BE2C (cell line): ENCODE data around the gene ZNF750.

ENCODE experiments used
- DNase-seq: peaks from one replicate; pipeline ENCODE4 v3.0.0-alpha.2; 2020
- H3K27me3 ChIP-seq: fragments of 250-450 bp; sonication (Bioruptor Pico); 2 replicates; pipeline ENCODE4 v1.5.1; 2020; ENCODE audit warnings: mild to moderate bottlenecking
- H3K36me3 ChIP-seq: fragments of 250-450 bp; sonication (Bioruptor Pico); 2 replicates; pipeline ENCODE4 v1.5.1; 2020; ENCODE audit warnings: mild to moderate bottlenecking
- H3K4me1 ChIP-seq: fragments of 250-450 bp; sonication (Bioruptor Pico); 2 replicates; pipeline ENCODE4 v1.5.1; 2020
- H3K4me3 ChIP-seq: 2 replicates; pipeline ENCODE4 v1.5.1; 2011; ENCODE audit warnings: low read depth, low read length
- H3K9me3 ChIP-seq: fragments of 250-450 bp; sonication (Bioruptor Pico); 2 replicates; pipeline ENCODE4 v1.5.1; 2020
- CTCF ChIP-seq: IDR thresholded peaks from 2 replicates; pipeline ENCODE4 v1.5.1; 2012; ENCODE audit warnings: mild to moderate bottlenecking, low read depth, low read length

The ZNF750 gene

DNA sequence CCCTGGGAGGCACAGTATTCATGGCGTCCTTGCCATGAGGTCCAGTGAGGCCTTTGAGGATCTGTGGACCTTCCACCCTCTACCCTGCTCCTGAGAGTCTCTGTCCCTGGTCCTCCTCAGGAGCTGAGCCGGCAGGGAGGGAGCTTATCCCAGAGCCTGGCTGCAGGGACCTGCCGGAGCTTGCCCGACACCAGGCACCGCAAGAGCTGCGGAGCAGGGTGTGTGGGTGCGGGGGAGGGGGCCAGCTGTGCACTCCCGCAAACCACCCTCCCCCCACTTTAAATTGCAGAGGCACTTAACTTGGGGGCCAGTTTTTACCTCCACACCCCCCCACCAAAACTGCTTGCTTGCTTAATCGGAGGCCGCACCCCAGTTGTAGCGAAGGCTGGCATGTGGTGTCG is 609 bp upstream of the ZNF750 start:
- DNase-seq, result no peak

DNA sequence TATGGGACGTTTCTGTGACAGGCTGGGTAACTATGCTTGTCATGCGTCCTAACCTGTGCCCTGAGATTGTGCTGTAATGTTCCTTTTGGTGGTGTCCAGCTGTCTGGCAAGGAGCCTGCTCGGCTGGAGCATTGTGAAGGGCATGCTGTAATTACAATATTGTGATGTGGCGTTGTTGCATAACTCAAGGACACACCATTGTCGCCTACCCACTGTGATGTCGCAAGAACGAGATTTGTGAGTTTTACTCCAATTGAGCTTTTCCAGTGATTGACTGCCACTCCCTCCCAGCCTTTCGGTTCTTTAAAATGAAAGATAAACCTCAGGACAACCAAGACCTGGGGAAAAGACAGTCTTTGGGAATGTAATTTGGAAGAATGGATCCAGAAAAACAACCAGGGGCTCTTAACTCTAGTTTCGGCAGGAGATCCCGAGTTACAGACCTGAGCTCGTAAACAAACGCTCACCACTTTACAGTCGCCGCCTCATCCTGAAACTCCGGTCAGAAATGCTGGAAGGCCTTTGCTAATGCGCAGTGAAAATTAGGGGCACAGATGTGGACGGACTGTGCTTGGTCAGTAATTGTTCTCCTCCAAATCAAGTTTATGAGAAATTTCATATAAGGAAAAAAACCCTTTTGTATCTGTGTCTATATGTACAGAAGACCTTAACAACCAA is 1.3 kb downstream of the ZNF750 start:
- no peak for DNase-seq
- Histone ChIP-seq H3K4me1 (no peaks in the 10 kb centered on the region; the same call in 1 of the 2 replicates), H3K9me3 (no peaks in the 10 kb centered on the region), H3K36me3 (no peaks in the 10 kb centered on the region), H3K4me3 (no peak overlapping the region), H3K27me3 (no peaks in the 10 kb centered on the region)
- no peak for TF ChIP-seq CTCF

More for the DNA sequence above, 609 bp upstream of the ZNF750 start:
- TF ChIP-seq CTCF, result no peak
- no peaks in the 10 kb centered on the region for H3K36me3 ChIP-seq
- no peaks in the 10 kb centered on the region for H3K27me3 ChIP-seq
- no peaks in the 10 kb centered on the region; the same call in 1 of the 2 replicates for H3K4me1 ChIP-seq
- H3K4me3 ChIP-seq, result no peak overlapping the region
- no peaks in the 10 kb centered on the region for H3K9me3 ChIP-seq

GRCh38 chr17:82837586-82838320 is 2.1 kb downstream of the ZNF750 start:
- H3K27me3 ChIP-seq, result no peaks in the 10 kb centered on the region
- H3K9me3 ChIP-seq, result no peaks in the 10 kb centered on the region
- no peaks in the 10 kb centered on the region for H3K36me3 ChIP-seq
- no peak for DNase-seq
- no peaks in the 10 kb centered on the region; the same call in 1 of the 2 replicates for H3K4me1 ChIP-seq
- no peak for TF ChIP-seq CTCF
- no peak overlapping the region for H3K4me3 ChIP-seq

DNA sequence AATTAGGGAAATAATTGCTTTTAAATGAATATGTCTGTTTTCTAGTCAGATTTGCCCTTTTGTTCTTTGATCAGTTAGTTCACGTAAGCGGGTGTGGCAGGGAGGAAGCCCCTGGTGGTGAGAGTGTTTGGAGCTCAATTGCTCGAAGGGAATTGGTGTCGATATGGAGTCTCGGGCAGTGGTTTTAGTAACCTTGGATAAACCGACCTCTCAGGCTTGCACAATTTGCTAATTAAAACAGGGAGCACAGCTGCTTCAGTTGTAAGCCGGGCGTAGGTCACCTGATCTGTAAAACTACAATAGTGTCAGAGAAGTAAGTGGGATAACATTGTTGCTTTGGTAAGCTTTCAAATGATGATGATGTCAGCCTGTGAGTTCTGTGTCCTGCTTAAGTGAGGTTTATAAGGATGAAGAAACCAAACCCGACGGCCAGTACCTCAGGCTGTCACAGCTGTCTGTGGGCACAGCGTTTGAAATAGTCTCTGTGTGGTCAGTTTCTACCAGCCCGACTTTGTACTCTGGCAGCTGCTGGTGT is 2.9 kb downstream of the ZNF750 start:
- H3K36me3 ChIP-seq, result no peaks in the 10 kb centered on the region
- no peak overlapping the region for H3K4me3 ChIP-seq
- H3K9me3 ChIP-seq, result no peaks in the 10 kb centered on the region
- TF ChIP-seq CTCF, result peak; percentile 31
- no peak for DNase-seq
- no peaks in the 10 kb centered on the region for H3K27me3 ChIP-seq
- H3K4me1 ChIP-seq, result no peaks in the 10 kb centered on the region; the same call in 1 of the 2 replicates

- no peaks in the 10 kb centered on the region for H3K9me3 ChIP-seq
- no peaks in the 10 kb centered on the region; the same call in 1 of the 2 replicates for H3K4me1 ChIP-seq
- H3K4me3 ChIP-seq, result no peak overlapping the region
- DNase-seq, result no peak
- no peak for TF ChIP-seq CTCF
- no peaks in the 10 kb centered on the region for H3K36me3 ChIP-seq
- no peaks in the 10 kb centered on the region for H3K27me3 ChIP-seq
These were observed 3.9 kb downstream of the ZNF750 start for GRCh38 chr17:82835766-82836512.
